SU-DHL-6 (cell line): ENCODE results near the gene HS6ST2.

Experiments
- H2AFZ ChIP-seq: fragments of 200-600 bp; sonication (generic); 2 replicates; pipeline ENCODE4 v1.6.1; 2014; ENCODE audit warnings: low read depth, mild to moderate bottlenecking, moderate library complexity, mixed read lengths, antibody characterized with exemption, low read length; ENCODE audit not compliant: severe bottlenecking
- H3F3A ChIP-seq: fragments of 200-600 bp; shearing (Covaris generic); 2 replicates; pipeline ENCODE4 v1.6.0; 2016; ENCODE audit warnings: antibody characterized with exemption, mild to moderate bottlenecking; ENCODE audit not compliant: insufficient read depth
- H3K27ac ChIP-seq: fragments of 200-600 bp; sonication (generic); 2 replicates; pipeline ENCODE4 v1.5.1; 2016; ENCODE audit warnings: low read depth, mild to moderate bottlenecking, low read length, moderate library complexity, mixed read lengths
- H3K27me3 ChIP-seq: fragments of 200-600 bp; sonication (generic), shearing (Covaris generic); 2 replicates; pipeline ENCODE4 v1.6.0; 2014; ENCODE audit warnings: mild to moderate bottlenecking, low read length
- H3K36me3 ChIP-seq: fragments of 200-600 bp; sonication (generic); 2 replicates; pipeline ENCODE4 v1.6.1; 2014; ENCODE audit warnings: mild to moderate bottlenecking, low read length, mixed read lengths
- H3K4me2 ChIP-seq: fragments of 300-600, 200-600 bp; shearing (Covaris generic), sonication (generic); 2 replicates; pipeline ENCODE4 v1.6.0; 2014; ENCODE audit warnings: low read length, low read depth, mild to moderate bottlenecking; ENCODE audit not compliant: poor library complexity, severe bottlenecking
- H3K4me3 ChIP-seq: fragments of 200-600 bp; sonication (generic); 2 replicates; pipeline ENCODE4 v1.5.1; 2014; ENCODE audit warnings: antibody characterized with exemption, low read length, mild to moderate bottlenecking, mixed read lengths; ENCODE audit not compliant: insufficient read depth, poor library complexity, severe bottlenecking
- H3K79me2 ChIP-seq: fragments of 200-600 bp; sonication (generic); 2 replicates; pipeline ENCODE4 v1.6.1; 2014; ENCODE audit warnings: mild to moderate bottlenecking, low read length, moderate library complexity; ENCODE audit not compliant: insufficient read depth
- H3K9ac ChIP-seq: fragments of 200-600 bp; sonication (generic); 2 replicates; pipeline ENCODE4 v1.7.0; 2014; ENCODE audit warnings: mild to moderate bottlenecking, low read length
- H3K9me2 ChIP-seq: fragments of 200-600 bp; sonication (generic); replicated peaks from 2 replicates; pipeline ENCODE4 v1.6.1; 2014; ENCODE audit warnings: low read length; ENCODE audit not compliant: insufficient read depth
- H3K9me3 ChIP-seq: fragments of 200-600 bp; sonication (generic); 2 replicates; pipeline ENCODE4 v1.6.1; 2014; ENCODE audit warnings: low read length, mixed read lengths; ENCODE audit not compliant: insufficient read depth
- H4K20me1 ChIP-seq: fragments of 200-600 bp; sonication (generic); 2 replicates; pipeline ENCODE4 v1.6.1; 2014; ENCODE audit warnings: low read depth, mild to moderate bottlenecking, antibody characterized with exemption, low read length, moderate library complexity, mixed read lengths
- EZH2phosphoT487 ChIP-seq: fragments of 200-600 bp; sonication (generic), shearing (Covaris generic); conservative IDR thresholded peaks from 2 replicates; pipeline ENCODE4 v1.6.1; 2018; ENCODE audit warnings: mild to moderate bottlenecking, antibody characterized with exemption, low read length, moderate library complexity, mixed read lengths
- TF ChIP-seq, protein P1 (sequence below): fragments of 200-600 bp; sonication (generic); IDR thresholded peaks from one replicate; pipeline ENCODE4 v1.5.1; 2017; ENCODE audit warnings: antibody characterized with exemption, mild to moderate bottlenecking, low read length, moderate library complexity; ENCODE audit not compliant: insufficient read depth, poor library complexity, severe bottlenecking

HS6ST2 gene

DNA sequence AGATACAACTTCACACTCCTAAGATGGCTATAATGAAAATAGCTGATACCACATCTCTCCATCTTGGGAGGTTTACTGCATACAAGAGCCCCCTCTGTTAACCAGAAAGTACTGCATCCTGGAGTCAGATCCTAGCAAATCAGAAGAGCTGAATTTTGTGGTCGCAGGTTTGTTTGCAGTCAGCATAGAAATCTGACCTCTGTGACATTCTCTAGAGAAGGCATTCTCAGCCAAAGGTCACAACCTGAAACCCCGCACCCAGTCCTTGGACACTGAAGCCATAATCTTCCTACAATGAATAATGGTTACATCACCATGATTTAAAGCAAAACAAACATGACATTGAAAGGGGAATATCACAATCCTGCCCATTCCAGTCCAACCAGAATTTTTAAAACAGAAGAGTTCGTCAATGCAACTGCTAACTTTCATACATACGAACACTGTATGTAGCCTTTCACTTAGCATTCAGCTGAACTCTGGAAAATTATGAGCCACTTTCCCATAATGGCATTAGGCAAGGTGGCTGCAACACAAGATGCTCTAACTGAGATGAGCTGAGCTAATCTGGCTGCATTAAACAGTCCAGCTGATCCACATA, 17.6 kb downstream of the HS6ST2 start:
- no peaks in the 10 kb centered on the region for H3F3A ChIP-seq
- H3K36me3 ChIP-seq = no peaks in the 10 kb centered on the region
- H4K20me1 ChIP-seq = no peaks in the 10 kb centered on the region
- no peak overlapping the region for H3K9ac ChIP-seq
- no peaks in the 10 kb centered on the region for H3K27me3 ChIP-seq
- no peak overlapping the region for H2AFZ ChIP-seq
- H3K79me2 ChIP-seq = no peaks in the 10 kb centered on the region
- H3K4me3 ChIP-seq = no peak overlapping the region
- no peaks in the 10 kb centered on the region for H3K9me3 ChIP-seq
- no peak for TF ChIP-seq EZH2phosphoT487
- TF ChIP-seq, protein P1, sequence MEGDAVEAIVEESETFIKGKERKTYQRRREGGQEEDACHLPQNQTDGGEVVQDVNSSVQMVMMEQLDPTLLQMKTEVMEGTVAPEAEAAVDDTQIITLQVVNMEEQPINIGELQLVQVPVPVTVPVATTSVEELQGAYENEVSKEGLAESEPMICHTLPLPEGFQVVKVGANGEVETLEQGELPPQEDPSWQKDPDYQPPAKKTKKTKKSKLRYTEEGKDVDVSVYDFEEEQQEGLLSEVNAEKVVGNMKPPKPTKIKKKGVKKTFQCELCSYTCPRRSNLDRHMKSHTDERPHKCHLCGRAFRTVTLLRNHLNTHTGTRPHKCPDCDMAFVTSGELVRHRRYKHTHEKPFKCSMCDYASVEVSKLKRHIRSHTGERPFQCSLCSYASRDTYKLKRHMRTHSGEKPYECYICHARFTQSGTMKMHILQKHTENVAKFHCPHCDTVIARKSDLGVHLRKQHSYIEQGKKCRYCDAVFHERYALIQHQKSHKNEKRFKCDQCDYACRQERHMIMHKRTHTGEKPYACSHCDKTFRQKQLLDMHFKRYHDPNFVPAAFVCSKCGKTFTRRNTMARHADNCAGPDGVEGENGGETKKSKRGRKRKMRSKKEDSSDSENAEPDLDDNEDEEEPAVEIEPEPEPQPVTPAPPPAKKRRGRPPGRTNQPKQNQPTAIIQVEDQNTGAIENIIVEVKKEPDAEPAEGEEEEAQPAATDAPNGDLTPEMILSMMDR = no peak
- no peaks in the 10 kb centered on the region for H3K9me2 ChIP-seq
- H3K27ac ChIP-seq = no peak overlapping the region
- no peak overlapping the region for H3K4me2 ChIP-seq

DNA sequence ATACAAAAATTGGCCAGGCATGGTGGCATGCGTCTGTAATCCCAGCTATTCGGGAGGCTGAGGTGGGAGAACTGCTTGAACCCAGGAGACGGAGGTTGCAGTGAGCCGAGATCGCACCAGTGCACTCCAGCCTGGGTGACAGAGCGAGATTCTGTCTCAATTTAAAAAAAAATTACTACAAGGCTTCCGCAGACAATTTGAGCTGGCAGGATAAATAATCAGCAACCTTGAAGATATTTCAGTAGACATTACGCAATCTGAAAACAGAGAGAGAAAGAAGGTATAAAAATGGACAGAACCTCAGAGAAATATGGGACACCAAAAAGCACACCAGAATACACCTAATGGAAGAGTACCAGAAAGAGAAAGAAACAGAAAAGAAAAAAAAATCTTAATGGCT, 25.3 kb downstream of the HS6ST2 start:
- no peak overlapping the region for H3K27ac ChIP-seq
- H3K79me2 ChIP-seq = no peaks in the 10 kb centered on the region
- H3K9me2 ChIP-seq = no peaks in the 10 kb centered on the region
- no peak overlapping the region for H3K4me3 ChIP-seq
- no peaks in the 10 kb centered on the region for H3F3A ChIP-seq
- H3K27me3 ChIP-seq = no peaks in the 10 kb centered on the region
- no peaks in the 10 kb centered on the region for H3K36me3 ChIP-seq
- H3K9me3 ChIP-seq = no peaks in the 10 kb centered on the region
- TF ChIP-seq EZH2phosphoT487 = no peak
- TF ChIP-seq, protein P1 = no peak
- H3K4me2 ChIP-seq = no peak overlapping the region
- H4K20me1 ChIP-seq = no peaks in the 10 kb centered on the region
- no peak overlapping the region for H2AFZ ChIP-seq
- H3K9ac ChIP-seq = no peak overlapping the region

DNA sequence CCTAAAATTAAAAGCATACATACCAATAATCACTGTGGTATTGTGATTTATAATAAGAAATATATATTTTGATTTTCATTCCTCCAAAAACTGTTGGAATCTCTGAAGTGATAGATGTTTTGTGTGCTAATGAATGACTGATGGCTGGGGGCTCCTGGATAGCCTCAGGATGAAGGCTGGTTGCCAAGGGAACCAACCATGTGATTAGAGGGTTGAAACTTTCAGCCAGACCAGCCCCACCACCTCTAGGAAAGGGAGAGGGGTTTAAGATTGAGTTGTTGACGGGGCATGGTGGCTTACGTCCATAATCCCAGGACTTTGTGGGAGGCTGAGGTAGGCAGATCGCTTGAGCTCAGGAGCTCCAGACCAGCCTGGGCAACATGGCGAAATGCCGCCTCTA, 34.0 kb downstream of the HS6ST2 start:
- H3K4me2 ChIP-seq = no peak overlapping the region

More for the DNA sequence above, 34.0 kb downstream of the HS6ST2 start:
- no peaks in the 10 kb centered on the region for H4K20me1 ChIP-seq
- no peaks in the 10 kb centered on the region for H3K27me3 ChIP-seq
- H3K9ac ChIP-seq = no peak overlapping the region
- H2AFZ ChIP-seq = no peak overlapping the region
- no peaks in the 10 kb centered on the region for H3K36me3 ChIP-seq
- no peak for TF ChIP-seq EZH2phosphoT487
- TF ChIP-seq, protein P1 = no peak
- H3K4me3 ChIP-seq = no peak overlapping the region
- H3K9me3 ChIP-seq = no peaks in the 10 kb centered on the region
- H3K79me2 ChIP-seq = no peaks in the 10 kb centered on the region
- H3K27ac ChIP-seq = no peak overlapping the region
- H3K9me2 ChIP-seq = no peaks in the 10 kb centered on the region
- no peaks in the 10 kb centered on the region for H3F3A ChIP-seq
